K562 (cell line): ENCODE measurements around the gene CSK. TPM values are rescaled to one million over a fixed set of nuclear protein-coding genes. Genes with fewer than 3 reads are reported as not detected.
A peak's percentile ranks its signal among the peaks of the same experiment; 100 is the strongest.

Experiments
- CC2D1A ChIP-seq: fragments of 450-650 bp; IDR thresholded peaks from 2 replicates; pipeline ENCODE4 v1.6.1; 2017; ENCODE audit warnings: mild to moderate bottlenecking
- CTCFL ChIP-seq: IDR thresholded peaks from 2 replicates; pipeline ENCODE4 v1.6.1; 2011; ENCODE audit warnings: borderline replicate concordance, low read depth, mild to moderate bottlenecking, moderate library complexity, low read length; ENCODE audit not compliant: insufficient read depth, poor library complexity, severe bottlenecking
- ETV6 ChIP-seq, 3 experiments: fragments of 150-350 bp in 1 of 3; sonication (generic) in 1 of 3; formaldehyde crosslinking in 1 of 3; IDR thresholded peaks; 2 replicates each; pipeline versions ENCODE4 v1.6.1 to v1.8.0; 2014 to 2022; ENCODE audit warnings: borderline replicate concordance in 2 of 3, low read depth in 2 of 3, antibody characterized with exemption in 1 of 3, low read length in 1 of 3, mild to moderate bottlenecking in 1 of 3, missing genetic modification reagents in 1 of 3
- FOXJ3 ChIP-seq: sonication (generic); formaldehyde crosslinking; IDR thresholded peaks from 2 replicates; pipeline ENCODE4 v1.4.0; 2020; ENCODE audit warnings: mild to moderate bottlenecking, missing genetic modification reagents
- HMG20A ChIP-seq: fragments of 450-650 bp; formaldehyde crosslinking; conservative IDR thresholded peaks from 2 replicates; pipeline ENCODE4 v1.4.0; 2020; ENCODE audit warnings: mild to moderate bottlenecking, mixed read lengths
- MCM7 ChIP-seq, 2 experiments: fragments of 450-650 bp; IDR thresholded peaks; 2 replicates each; pipeline ENCODE4 v1.6.1; 2016 to 2018
- NR3C1 ChIP-seq: sonication (generic); formaldehyde crosslinking; IDR thresholded peaks from 2 replicates; pipeline ENCODE4 v1.8.1; 2022; ENCODE audit warnings: missing genetic modification reagents
- RCOR1 ChIP-seq, 2 experiments: IDR thresholded peaks; 2 replicates each; pipeline ENCODE4 v1.6.1; 2012; ENCODE audit warnings: low read depth in 2 of 2, low read length in 2 of 2, borderline replicate concordance in 1 of 2, improper control_type of control experiment in 1 of 2
- SIX5 ChIP-seq, 2 experiments: IDR thresholded peaks; 2 replicates each; pipeline ENCODE4 v1.6.1; 2011; ENCODE audit warnings: low read length in 2 of 2, borderline replicate concordance in 1 of 2, low read depth in 1 of 2, mild to moderate bottlenecking in 1 of 2, moderate library complexity in 1 of 2; ENCODE audit not compliant: insufficient read depth in 1 of 2
- STAT6 ChIP-seq: sonication (generic); formaldehyde crosslinking; IDR thresholded peaks from 2 replicates; pipeline ENCODE4 v1.8.1; 2023; ENCODE audit warnings: mild to moderate bottlenecking, missing genetic modification reagents
- ZBTB26 ChIP-seq: fragments of 450-650 bp; formaldehyde crosslinking; IDR thresholded peaks from 2 replicates; pipeline ENCODE4 v1.4.0; 2022; ENCODE audit warnings: missing genetic modification characterization
- ZFX ChIP-seq: sonication (generic); formaldehyde crosslinking; IDR thresholded peaks from 2 replicates; pipeline ENCODE4 v1.8.0; 2022; ENCODE audit warnings: mild to moderate bottlenecking, missing genetic modification reagents, moderate library complexity
- ZNF277 ChIP-seq: fragments of 250-450 bp; sonication (Bioruptor Pico); IDR thresholded peaks from 2 replicates; pipeline ENCODE4 v1.8.0; 2022; ENCODE audit warnings: inconsistent platforms, mild to moderate bottlenecking, moderate library complexity, borderline replicate concordance
- ZNF778 ChIP-seq: fragments of 450-650 bp; formaldehyde crosslinking; IDR thresholded peaks from 2 replicates; pipeline ENCODE4 v1.4.0; 2020; ENCODE audit warnings: mild to moderate bottlenecking, moderate library complexity
- polyA plus RNA-seq, 8 experiments: library from polyadenylated mRNA; depleted of rRNA in 4 of 8; stranded (reverse) in 5 of 8; unstranded in 3 of 8; fragments of >200 nt; fragmentation: Nextera tagmentation in 2 of 8; fragmentation: Illumina TruSeq in 1 of 8; extraction: Ambion mirVana in 2 of 8; extraction: Trizol in 1 of 8; gene quantifications; 2 replicates each; pipeline versions ENCODE4 v1.2.1 to v1.2.3, GENCODE V29; 2011 to 2014; ENCODE audit warnings: inconsistent platforms in 1 of 8, missing spikeins in 1 of 8
- total RNA-seq, 7 experiments: library from RNA; depleted of rRNA in 6 of 7; stranded (reverse); fragments of >200 nt in 6 of 7; fragmentation: Illumina TruSeq in 2 of 7; extraction: Trizol in 2 of 7; gene quantifications; 2 replicates each; pipeline versions ENCODE4 v1.2.1 to v1.2.3, GENCODE V29; 2011 to 2021; ENCODE audit warnings: low replicate concordance in 1 of 7
- TF ChIP-seq, protein P1 (sequence below): sonication (generic); formaldehyde crosslinking; IDR thresholded peaks from 2 replicates; pipeline ENCODE4 v1.8.0; 2022; ENCODE audit warnings: missing genetic modification reagents, mild to moderate bottlenecking, moderate library complexity, borderline replicate concordance
- TF ChIP-seq, protein P2 (sequence below): sonication (generic); formaldehyde crosslinking; IDR thresholded peaks from 2 replicates; pipeline ENCODE4 v1.9.0; 2022; ENCODE audit warnings: mild to moderate bottlenecking, missing genetic modification reagents

The CSK gene
- total and polyA plus RNA-seq, 9 of the 15 experiments (the other 6 are each of a cell fraction or from before 2014, with no cell fraction given) = 1.5 to 112 (median 22.5) TPM

DNA sequence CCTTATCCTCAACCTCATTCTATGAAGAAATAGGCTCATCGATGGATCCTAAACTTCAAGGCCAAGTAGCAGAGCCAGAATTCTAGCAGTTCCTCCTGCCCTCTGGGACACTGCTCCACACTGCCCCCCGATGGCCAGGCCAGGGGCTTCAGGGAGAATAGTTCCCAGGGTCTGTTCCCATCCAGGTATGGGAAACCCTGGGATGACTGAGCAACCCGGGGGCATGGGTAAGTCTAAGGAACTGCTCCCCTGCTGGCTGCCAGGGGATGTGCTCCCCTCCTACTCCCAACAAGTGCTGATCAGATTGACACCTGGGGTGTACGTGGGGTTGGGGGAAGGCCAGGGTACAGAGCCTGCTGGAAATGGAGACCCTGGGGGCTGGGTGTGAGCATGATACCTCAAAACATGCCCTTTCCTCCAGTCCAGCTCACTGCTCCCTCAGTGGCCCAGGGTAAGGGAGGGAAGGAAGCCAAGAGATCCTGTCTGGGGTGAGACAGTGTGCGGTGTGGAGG, 53.5 kb downstream of the CSK start (continued):
- TF ChIP-seq SIX5 (IDR thresholded peaks at IDR 0.05; ENCODE audit: borderline replicate concordance in 1 of 2, insufficient read depth in 1 of 2, low read depth in 1 of 2, low read length in 2 of 2) (no peak), MCM7 (IDR thresholded peaks at IDR 0.05) (no peak), CTCFL (peak; percentile 1), ZNF277 (CRISPR knock-in tag) (no peak), ETV6 (IDR thresholded peaks at IDR 0.05; ENCODE audit: borderline replicate concordance in 1 of 2, low read depth in 2 of 2, low read length in 1 of 2) (no peak), ETV6 (CRISPR knock-in tag; IDR thresholded peaks at IDR 0.05; ENCODE audit: borderline replicate concordance) (no peak), ZNF778 (CRISPR knock-in tag) (no peak), FOXJ3 (CRISPR knock-in tag) (no peak), HMG20A (CRISPR knock-in tag) (no peak), CC2D1A (no peak), ZBTB26 (CRISPR knock-in tag) (no peak), RCOR1 (IDR thresholded peaks at IDR 0.05; ENCODE audit: borderline replicate concordance in 1 of 2, low read depth in 2 of 2, low read length in 2 of 2) (peak in 1 of 2 experiments; percentile 38; a peak in 1 of 4 replicates), NR3C1 (CRISPR knock-in tag) (no peak), ZFX (CRISPR knock-in tag) (no peak), STAT6 (CRISPR knock-in tag) (no peak)
- TF ChIP-seq, protein P1, sequence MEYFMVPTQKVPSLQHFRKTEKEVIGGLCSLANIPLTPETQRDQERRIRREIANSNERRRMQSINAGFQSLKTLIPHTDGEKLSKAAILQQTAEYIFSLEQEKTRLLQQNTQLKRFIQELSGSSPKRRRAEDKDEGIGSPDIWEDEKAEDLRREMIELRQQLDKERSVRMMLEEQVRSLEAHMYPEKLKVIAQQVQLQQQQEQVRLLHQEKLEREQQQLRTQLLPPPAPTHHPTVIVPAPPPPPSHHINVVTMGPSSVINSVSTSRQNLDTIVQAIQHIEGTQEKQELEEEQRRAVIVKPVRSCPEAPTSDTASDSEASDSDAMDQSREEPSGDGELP = peak; percentile 14; the same call in 1 of the 2 replicates
- TF ChIP-seq, protein P2, sequence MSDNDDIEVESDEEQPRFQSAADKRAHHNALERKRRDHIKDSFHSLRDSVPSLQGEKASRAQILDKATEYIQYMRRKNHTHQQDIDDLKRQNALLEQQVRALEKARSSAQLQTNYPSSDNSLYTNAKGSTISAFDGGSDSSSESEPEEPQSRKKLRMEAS (CRISPR knock-in tag) = 0 out of 2 replicates have a peak, but pooled peaks have one; percentile 27
